HepG2 (cell line): ENCODE results near the gene PXMP4. TPM values are rescaled to one million over a fixed set of nuclear protein-coding genes. Genes with fewer than 3 reads are reported as not detected.

ENCODE experiments used
- AHDC1 ChIP-seq: sonication (generic); formaldehyde crosslinking; IDR thresholded peaks from 2 replicates; pipeline ENCODE4 v1.5.1; 2020; ENCODE audit warnings: mild to moderate bottlenecking, missing genetic modification reagents, borderline replicate concordance
- CAMTA2 ChIP-seq: sonication (generic); formaldehyde crosslinking; IDR thresholded peaks from 2 replicates; pipeline ENCODE4 v1.4.0; 2020; ENCODE audit warnings: mild to moderate bottlenecking, missing genetic modification reagents, borderline replicate concordance
- CEBPG ChIP-seq: IDR thresholded peaks from 2 replicates; pipeline ENCODE4 v1.6.1; 2016
- FIP1L1 ChIP-seq: fragments of 200-400 bp; formaldehyde crosslinking; IDR thresholded peaks from 2 replicates; pipeline ENCODE4 v1.6.1; 2018; ENCODE audit warnings: low read depth, mild to moderate bottlenecking, low read length, moderate library complexity, borderline replicate concordance; ENCODE audit not compliant: insufficient read depth
- HMGXB3 ChIP-seq: sonication (generic); formaldehyde crosslinking; IDR thresholded peaks from 2 replicates; pipeline ENCODE4 v1.4.0; 2020; ENCODE audit warnings: missing genetic modification reagents, borderline replicate concordance
- LBX2 ChIP-seq: sonication (generic); formaldehyde crosslinking; IDR thresholded peaks from 2 replicates; pipeline ENCODE4 v1.5.0; 2020; ENCODE audit warnings: missing genetic modification reagents, mild to moderate bottlenecking, borderline replicate concordance
- MAF1 ChIP-seq: sonication (generic); formaldehyde crosslinking; IDR thresholded peaks from 2 replicates; pipeline ENCODE4 v1.5.0; 2020; ENCODE audit warnings: missing genetic modification reagents, borderline replicate concordance
- POLR2AphosphoS2 ChIP-seq: IDR thresholded peaks from 2 replicates; pipeline ENCODE4 v1.6.1; 2011; ENCODE audit warnings: low read depth, low read length, improper control_type of control experiment
- SAFB2 ChIP-seq: sonication (generic); formaldehyde crosslinking; IDR thresholded peaks from 2 replicates; pipeline ENCODE4 v1.5.1; 2020; ENCODE audit warnings: missing genetic modification reagents, low read depth, mild to moderate bottlenecking, borderline replicate concordance
- YEATS4 ChIP-seq: sonication (generic); formaldehyde crosslinking; IDR thresholded peaks from 2 replicates; pipeline ENCODE4 v1.4.0; 2020; ENCODE audit warnings: missing genetic modification reagents, borderline replicate concordance
- ZFP82 ChIP-seq: sonication (generic); formaldehyde crosslinking; IDR thresholded peaks from 2 replicates; pipeline ENCODE4 v1.5.1; 2020; ENCODE audit warnings: mild to moderate bottlenecking, missing genetic modification reagents, borderline replicate concordance
- ZNF331 ChIP-seq: sonication (generic); formaldehyde crosslinking; IDR thresholded peaks from 2 replicates; pipeline ENCODE4 v1.4.0; 2020; ENCODE audit warnings: missing genetic modification reagents
- ZNF577 ChIP-seq: sonication (generic); formaldehyde crosslinking; IDR thresholded peaks from 2 replicates; pipeline ENCODE4 v1.4.0; 2020; ENCODE audit warnings: mild to moderate bottlenecking, low read depth, missing genetic modification reagents, borderline replicate concordance
- ZNF773 ChIP-seq: sonication (generic); formaldehyde crosslinking; IDR thresholded peaks from 2 replicates; pipeline ENCODE4 v1.4.0; 2020; ENCODE audit warnings: missing genetic modification reagents, borderline replicate concordance
- ZSCAN9 ChIP-seq: IDR thresholded peaks from 2 replicates; pipeline ENCODE4 v1.6.1; 2016; ENCODE audit warnings: borderline replicate concordance
- polyA plus RNA-seq, 8 experiments: library from polyadenylated mRNA; depleted of rRNA in 3 of 8; stranded (reverse) in 7 of 8; unstranded in 1 of 8; fragments of >200 nt; fragmentation: Illumina TruSeq in 4 of 8; extraction: Trizol in 4 of 8; gene quantifications; 2 replicates each; pipeline versions ENCODE4 v1.2.1 to v1.2.3, GENCODE V29; 2011 to 2016; ENCODE audit warnings: low read depth in 4 of 8, missing spikeins in 1 of 8, mixed read lengths in 1 of 8; ENCODE audit not compliant: insufficient read depth in 1 of 8
- total RNA-seq, 5 experiments: library from RNA; depleted of rRNA; stranded (reverse); fragments of >200 nt; fragmentation: Illumina TruSeq; extraction: Trizol; gene quantifications; 2 replicates each; pipeline ENCODE4 v1.2.3, GENCODE V29; 2016; ENCODE audit warnings: low read depth in 1 of 5

PXMP4 gene
- total and polyA plus RNA-seq, 2 of the 13 experiments (the other 11 are each of a cell fraction or from before 2014, with no cell fraction given), result not detected

DNA sequence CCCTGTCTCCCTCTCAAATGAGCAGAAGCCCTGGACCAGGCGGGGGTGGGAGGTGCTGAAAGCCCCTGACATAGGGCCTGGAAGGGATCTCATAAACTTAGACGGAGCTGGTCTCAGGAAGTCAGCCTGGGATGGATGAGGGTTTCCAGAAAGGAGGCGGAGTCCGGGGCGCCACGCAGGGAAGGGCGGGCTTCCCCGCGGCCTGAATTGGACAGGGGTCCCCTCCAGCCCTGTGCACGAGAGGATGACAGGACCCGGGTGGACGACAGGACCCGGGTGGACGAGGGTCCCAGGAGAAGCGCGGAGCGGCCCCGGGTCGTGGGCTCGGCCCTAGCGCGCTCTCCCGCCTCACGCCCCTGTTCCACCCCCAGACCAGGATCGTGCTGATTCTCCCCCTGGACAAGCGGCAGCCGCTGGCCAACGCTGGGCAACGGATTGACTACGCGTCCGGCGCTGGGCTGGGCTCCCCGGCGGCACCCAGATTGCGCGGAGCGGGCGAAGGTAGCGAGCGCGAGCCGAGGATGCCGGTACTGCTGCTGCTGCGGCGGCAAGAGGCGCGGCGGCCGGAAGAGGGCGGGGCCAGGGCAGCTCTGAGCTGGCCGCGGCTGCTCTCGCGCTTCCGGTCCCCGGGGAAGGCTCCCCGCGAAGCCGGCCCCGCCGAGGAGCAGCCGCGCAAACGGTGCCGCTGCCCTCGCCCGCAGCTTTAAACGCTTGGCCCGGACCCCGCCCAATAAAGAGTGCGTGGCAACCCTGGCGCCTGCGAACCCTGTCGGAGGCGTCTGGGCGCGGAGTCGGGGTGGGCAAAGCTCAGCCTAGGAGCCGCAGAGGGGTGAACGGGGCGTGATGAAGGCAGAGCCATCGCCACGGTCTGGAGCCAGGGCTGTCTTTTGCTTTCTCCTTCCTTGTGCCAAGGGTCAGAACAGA is 56.7 kb downstream of the PXMP4 start (continued):
- TF ChIP-seq ZSCAN9 (CRISPR knock-in tag) (peak; percentile 51; the same call in 1 of the 2 replicates), YEATS4 (CRISPR knock-in tag) (peak; percentile 76), POLR2AphosphoS2 (no peak), MAF1 (CRISPR knock-in tag) (no peak; the same call in 1 of the 2 replicates), ZNF577 (CRISPR knock-in tag) (no peak), HMGXB3 (CRISPR knock-in tag) (no peak; the same call in 1 of the 2 replicates), ZNF331 (peak; percentile 92), SAFB2 (peak; percentile 100), LBX2 (CRISPR knock-in tag) (peak; percentile 43; the same call in 1 of the 2 replicates), CAMTA2 (CRISPR knock-in tag) (peak; percentile 84; the same call in 1 of the 2 replicates), AHDC1 (0 out of 2 replicates have a peak, but pooled peaks have one; percentile 54), CEBPG (CRISPR knock-in tag) (no peak; the same call in 1 of the 2 replicates), ZNF773 (CRISPR knock-in tag) (no peak; the same call in 1 of the 2 replicates), ZFP82 (CRISPR knock-in tag) (peak; percentile 98), FIP1L1 (no peak)
